ENCODE data around the gene TIMM22. TPM values are rescaled to one million over a fixed set of nuclear protein-coding genes. Genes with fewer than 3 reads are reported as not detected.

TIMM22 gene
- total RNA-seq, 1 experiment from 2014 or later: 14.0 TPM

- TF ChIP-seq CEBPB (IDR thresholded peaks at IDR 0.05; ENCODE audit: low read depth) (no peak), EZH2phosphoT487 (IDR thresholded peaks at IDR 0.05; ENCODE audit: borderline replicate concordance) (no peak), ATF3 (IDR thresholded peaks at IDR 0.05) (no peak), SP1 (IDR thresholded peaks at IDR 0.05; ENCODE audit: low read depth) (no peak), ZFX (IDR thresholded peaks at IDR 0.05) (no peak), ZBTB33 (IDR thresholded peaks at IDR 0.05; ENCODE audit: extremely low read depth, insufficient replicate concordance, low read length) (no peak), YY1 (IDR thresholded peaks at IDR 0.05; ENCODE audit: extremely low read depth, insufficient replicate concordance, low read depth, low read length) (no peak), FOSL1 (IDR thresholded peaks at IDR 0.05; ENCODE audit: low read depth) (no peak), TCF7L2 (IDR thresholded peaks at IDR 0.05; ENCODE audit: borderline replicate concordance, extremely low read depth, insufficient read depth, insufficient read length) (no peak), EZH2 (IDR thresholded peaks at IDR 0.05) (no peak), SRF (IDR thresholded peaks at IDR 0.05; ENCODE audit: low read depth) (no peak), REST (IDR thresholded peaks at IDR 0.05; ENCODE audit: low read depth) (no peak), SIN3A (IDR thresholded peaks at IDR 0.05; ENCODE audit: low read depth) (no peak), ELF1 (IDR thresholded peaks at IDR 0.05; ENCODE audit: borderline replicate concordance, low read depth) (no peak)
- intact Hi-C loops (cut with micrococcal nuclease): no loop called here
- no peak for DNase-seq (ENCODE audit: low read depth, low spot score)
- Histone ChIP-seq H3K79me2 (ENCODE audit: insufficient read depth, low read length) (no peaks in the 10 kb centered on the region), H3K27ac (ENCODE audit: low read depth, low read length) (no peak overlapping the region), H3K9me3 (ENCODE audit: control insufficient read depth in 1 of 2, insufficient read depth in 1 of 2, low read depth in 1 of 2, low read length in 2 of 2) (no peaks in the 10 kb centered on the region), H3K4me3 (replicated peaks in 1 of 2; ENCODE audit: low read depth in 1 of 2, low read length in 2 of 2) (no peak overlapping the region), H3K36me3 (ENCODE audit: control insufficient read depth in 1 of 2, insufficient read depth in 2 of 2, low read length in 2 of 2) (no peaks in the 10 kb centered on the region), H3K9me2 (ENCODE audit: insufficient read depth) (no peaks in the 10 kb centered on the region), H3K27me3 (ENCODE audit: insufficient read depth, low read length) (no peaks in the 10 kb centered on the region), H3K4me2 (ENCODE audit: low read length) (no peak overlapping the region), H2AFZ (ENCODE audit: low read depth, low read length, poor library complexity, severe bottlenecking) (no peak overlapping the region), H3K9ac (ENCODE audit: low read length) (no peak overlapping the region), H4K20me1 (ENCODE audit: insufficient read depth) (no peaks in the 10 kb centered on the region), H3K4me1 (ENCODE audit: control insufficient read depth in 1 of 2, insufficient read depth in 2 of 2, low read length in 2 of 2) (no peaks in the 10 kb centered on the region)
- POLR2A ChIA-PET: no interaction called here
- RAD21 ChIA-PET (ENCODE audit: low non-redundant PET in 1 of 2, low total read pairs in 2 of 2, uncharacterized antibody in 2 of 2, unreplicated experiment in 2 of 2): no interaction called here
- no peak for ATAC-seq
- CTCF ChIA-PET: no interaction called here
- no TSS peak for BruUV-seq (replicated peaks)
Measured at GRCh38 chr17:1019451-1019850, 22.5 kb downstream of the TIMM22 start.

Measured in HCT116 (cell line).